ENCODE results near the gene PHACTR4.
"Not testable (repeated sequence)": the region's sequence is repeated elsewhere in the genome, so short reads cannot be mapped to it uniquely, and the experiment has no call there.

Gene PHACTR4

DNA sequence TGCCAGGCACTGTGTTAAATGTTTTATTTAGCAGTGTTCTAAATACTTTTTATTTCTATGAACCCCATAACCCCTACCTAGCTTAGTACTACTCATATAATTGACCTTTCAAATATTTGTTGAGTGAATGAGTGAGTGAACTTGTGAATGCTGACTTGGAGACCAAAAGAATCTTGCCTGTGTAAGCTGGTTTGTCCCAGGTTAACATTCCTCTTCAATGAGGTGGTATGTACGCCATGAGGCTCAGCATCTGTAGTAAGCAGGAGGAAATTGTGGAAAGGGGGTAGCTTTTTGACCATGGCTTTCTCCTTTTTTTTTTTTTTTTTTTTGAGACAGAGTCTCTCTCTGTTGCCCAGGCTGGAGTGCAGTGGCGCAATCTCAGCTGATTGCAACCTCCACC lies 26.1 kb upstream of the PHACTR4 start:
- no CpG with 5 or more reads among the region's 2 CpGs for WGBS (ENCODE audit: extremely low coverage, insufficient coverage, insufficient read length)
- no peaks in the 10 kb centered on the region for H3K27me3 ChIP-seq (ENCODE audit: insufficient read depth, low read length)

DNA sequence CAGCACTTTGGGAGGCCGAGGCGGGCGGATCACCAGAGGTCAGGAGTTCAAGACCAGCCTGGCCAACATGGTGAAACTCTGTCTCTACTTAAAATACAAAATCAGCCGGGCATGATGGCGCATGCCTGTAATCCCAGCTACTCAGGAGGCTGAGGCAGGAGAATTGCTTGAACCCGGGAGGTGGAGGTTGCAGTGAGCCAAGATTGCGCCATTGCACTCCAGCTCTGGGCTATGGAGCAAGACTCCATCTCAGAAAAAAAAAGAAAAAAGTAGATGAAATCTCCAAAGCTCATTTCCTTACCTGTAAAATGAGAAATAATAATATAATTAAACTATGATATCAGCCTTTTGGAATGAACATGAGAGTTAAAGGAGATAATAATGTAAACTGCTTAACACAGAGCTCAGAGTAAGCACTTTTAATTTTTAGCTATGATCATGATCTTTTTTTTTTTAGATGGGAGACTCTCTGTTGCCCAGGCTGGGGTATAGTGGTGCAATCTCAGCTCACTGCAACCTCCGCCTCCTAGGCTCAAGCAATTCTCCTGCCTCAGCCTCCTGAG lies 16.2 kb upstream of the PHACTR4 start:
- H3K23ac ChIP-seq (ENCODE audit: low read length); H3K79me2 ChIP-seq (ENCODE audit: control insufficient read depth, insufficient read depth, low read length, poor library complexity); H3K18ac ChIP-seq (ENCODE audit: low read length); H3K9me3 ChIP-seq (ENCODE audit: insufficient read depth, low read depth, low read length); H4K8ac ChIP-seq (ENCODE audit: low read depth, low read length); H3K4me1 ChIP-seq (ENCODE audit: control insufficient read depth in 1 of 2, insufficient read depth in 2 of 2, low read length in 2 of 2); H3K4ac ChIP-seq (ENCODE audit: low read depth, low read length); H2BK5ac ChIP-seq (ENCODE audit: low read depth, low read length, poor library complexity); H3K27me3 ChIP-seq (ENCODE audit: insufficient read depth, low read length); H3K4me3 ChIP-seq (ENCODE audit: low read depth, low read length); H2BK12ac ChIP-seq (ENCODE audit: low read length); H2AFZ ChIP-seq (ENCODE audit: insufficient read depth, low read length, poor library complexity); H3K79me1 ChIP-seq (ENCODE audit: low read length); H4K12ac ChIP-seq (ENCODE audit: low read depth, low read length); H3K9ac ChIP-seq (ENCODE audit: low read length); H2AK5ac ChIP-seq (ENCODE audit: low read length); H3K36me3 ChIP-seq (ENCODE audit: control insufficient read depth in 1 of 2, insufficient read depth in 2 of 2, low read length in 2 of 2); H3K4me2 ChIP-seq (ENCODE audit: low read length); H3K27ac ChIP-seq (ENCODE audit: low read depth, low read length): not testable (repeated sequence)
- H3K14ac ChIP-seq (ENCODE audit: low read length) = peak overlapping the region; percentile 19
- no CpG with 5 or more reads among the region's 8 CpGs for WGBS (ENCODE audit: extremely low coverage, insufficient coverage, insufficient read length)
- peak overlapping the region; percentile 24 for H2BK120ac ChIP-seq (ENCODE audit: insufficient read depth, low read length, poor library complexity)
- peak overlapping the region; percentile 11 for H4K91ac ChIP-seq (ENCODE audit: low read depth, low read length)
- peak in 1 of 2 donors; percentile 41 for DNase-seq

More for the DNA sequence above, 26.1 kb upstream of the PHACTR4 start:
- peaks cover 0 to 3% of the 10 kb centered on the region in 2 experiments for H3K4me1 ChIP-seq (ENCODE audit: control insufficient read depth in 1 of 2, insufficient read depth in 2 of 2, low read length in 2 of 2)
- no peak overlapping the region for H3K4me2 ChIP-seq (ENCODE audit: low read length)
- H3K79me1 ChIP-seq (ENCODE audit: low read length) = peaks cover 3% of the 10 kb centered on the region
- no peak overlapping the region for H2BK120ac ChIP-seq (ENCODE audit: insufficient read depth, low read length, poor library complexity)
- H3K36me3 ChIP-seq (ENCODE audit: control insufficient read depth in 1 of 2, insufficient read depth in 2 of 2, low read length in 2 of 2) = no peaks in the 10 kb centered on the region
- no peak overlapping the region for H4K8ac ChIP-seq (ENCODE audit: low read depth, low read length)
- no peaks in the 10 kb centered on the region for H3K9me3 ChIP-seq (ENCODE audit: insufficient read depth, low read depth, low read length)
- H2AFZ ChIP-seq (ENCODE audit: insufficient read depth, low read length, poor library complexity) = no peak overlapping the region
- H2BK5ac ChIP-seq (ENCODE audit: low read depth, low read length, poor library complexity) = no peak overlapping the region
- DNase-seq = peak; percentile 79 to 93
- H2BK12ac ChIP-seq (ENCODE audit: low read length) = no peak overlapping the region
- H3K14ac ChIP-seq (ENCODE audit: low read length) = no peak overlapping the region
- no peak overlapping the region for H3K9ac ChIP-seq (ENCODE audit: low read length)
- H3K27ac ChIP-seq (ENCODE audit: low read depth, low read length) = no peak overlapping the region
- H2AK5ac ChIP-seq (ENCODE audit: low read length) = no peak overlapping the region
- H3K79me2 ChIP-seq (ENCODE audit: control insufficient read depth, insufficient read depth, low read length, poor library complexity) = no peaks in the 10 kb centered on the region
- H4K91ac ChIP-seq (ENCODE audit: low read depth, low read length) = no peak overlapping the region
- H4K12ac ChIP-seq (ENCODE audit: low read depth, low read length) = no peak overlapping the region
- H3K4me3 ChIP-seq (ENCODE audit: low read depth, low read length) = no peak overlapping the region
- H3K4ac ChIP-seq (ENCODE audit: low read depth, low read length) = no peak overlapping the region
- H3K18ac ChIP-seq (ENCODE audit: low read length) = no peak overlapping the region
- no peak overlapping the region for H3K23ac ChIP-seq (ENCODE audit: low read length)

GRCh38 chr1:28354121-28354520 lies 15.4 kb upstream of the PHACTR4 start:
- Histone ChIP-seq H3K9ac (ENCODE audit: low read length) (no peak overlapping the region), H3K79me1 (ENCODE audit: low read length) (peaks cover 6% of the 10 kb centered on the region), H3K23ac (ENCODE audit: low read length) (no peak overlapping the region), H3K4me1 (ENCODE audit: control insufficient read depth in 1 of 2, insufficient read depth in 2 of 2, low read length in 2 of 2) (no peaks in the 10 kb centered on the region), H2BK5ac (ENCODE audit: low read depth, low read length, poor library complexity) (no peak overlapping the region), H3K4ac (ENCODE audit: low read depth, low read length) (no peak overlapping the region), H3K9me3 (ENCODE audit: insufficient read depth, low read depth, low read length) (no peaks in the 10 kb centered on the region), H2BK12ac (ENCODE audit: low read length) (no peak overlapping the region), H2AFZ (ENCODE audit: insufficient read depth, low read length, poor library complexity) (no peak overlapping the region), H3K27ac (ENCODE audit: low read depth, low read length) (no peak overlapping the region), H2AK5ac (ENCODE audit: low read length) (no peak overlapping the region), H3K79me2 (ENCODE audit: control insufficient read depth, insufficient read depth, low read length, poor library complexity) (no peaks in the 10 kb centered on the region), H2BK120ac (ENCODE audit: insufficient read depth, low read length, poor library complexity) (no peak overlapping the region), H3K36me3 (ENCODE audit: control insufficient read depth in 1 of 2, insufficient read depth in 2 of 2, low read length in 2 of 2) (no peaks in the 10 kb centered on the region), H3K4me3 (ENCODE audit: low read depth, low read length) (no peak overlapping the region), H4K91ac (ENCODE audit: low read depth, low read length) (no peak overlapping the region), H4K8ac (ENCODE audit: low read depth, low read length) (no peak overlapping the region), H3K18ac (ENCODE audit: low read length) (no peak overlapping the region), H3K14ac (ENCODE audit: low read length) (no peak overlapping the region), H3K27me3 (ENCODE audit: insufficient read depth, low read length) (no peaks in the 10 kb centered on the region), H3K4me2 (ENCODE audit: low read length) (no peak overlapping the region), H4K12ac (ENCODE audit: low read depth, low read length) (no peak overlapping the region)
- no CpG with 5 or more reads among the region's 3 CpGs for WGBS (ENCODE audit: extremely low coverage, insufficient coverage, insufficient read length)
- DNase-seq = peak; percentile 54 to 92

DNA sequence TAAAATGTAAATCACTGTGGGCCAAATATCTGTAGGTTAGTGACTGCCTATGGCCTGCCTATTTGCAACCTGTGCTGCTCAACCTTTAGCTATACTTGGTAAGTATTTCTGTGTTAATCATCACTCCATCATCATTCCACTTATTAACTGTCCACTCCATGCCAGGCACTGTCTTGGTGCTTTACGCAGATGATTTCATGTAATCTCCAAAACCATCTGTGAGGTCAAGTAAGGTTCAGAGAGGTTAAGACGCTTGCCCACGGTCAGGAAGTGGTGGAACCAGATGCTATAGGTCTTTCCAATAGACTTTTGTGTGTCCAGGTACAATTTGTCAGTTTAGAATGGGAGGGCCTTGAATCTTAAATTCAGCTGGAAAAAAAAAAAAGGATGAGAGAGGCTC lies 10.8 kb upstream of the PHACTR4 start:
- no peak for DNase-seq
- WGBS (ENCODE audit: extremely low coverage, insufficient coverage, insufficient read length) = no CpG with 5 or more reads among the region's 3 CpGs
- Histone ChIP-seq H3K79me2 (ENCODE audit: control insufficient read depth, insufficient read depth, low read length, poor library complexity) (no peaks in the 10 kb centered on the region), H2AFZ (ENCODE audit: insufficient read depth, low read length, poor library complexity) (no peak overlapping the region), H2BK120ac (ENCODE audit: insufficient read depth, low read length, poor library complexity) (no peak overlapping the region), H4K12ac (ENCODE audit: low read depth, low read length) (no peak overlapping the region), H3K23ac (ENCODE audit: low read length) (no peak overlapping the region), H3K4me3 (ENCODE audit: low read depth, low read length) (no peak overlapping the region), H3K9ac (ENCODE audit: low read length) (no peak overlapping the region), H3K4me1 (ENCODE audit: control insufficient read depth in 1 of 2, insufficient read depth in 2 of 2, low read length in 2 of 2) (no peaks in the 10 kb centered on the region), H3K9me3 (ENCODE audit: insufficient read depth, low read depth, low read length) (no peaks in the 10 kb centered on the region), H2AK5ac (ENCODE audit: low read length) (no peak overlapping the region), H3K14ac (ENCODE audit: low read length) (no peak overlapping the region), H3K4ac (ENCODE audit: low read depth, low read length) (no peak overlapping the region), H4K8ac (ENCODE audit: low read depth, low read length) (no peak overlapping the region), H2BK5ac (ENCODE audit: low read depth, low read length, poor library complexity) (no peak overlapping the region), H3K4me2 (ENCODE audit: low read length) (no peak overlapping the region), H2BK12ac (ENCODE audit: low read length) (no peak overlapping the region), H4K91ac (ENCODE audit: low read depth, low read length) (no peak overlapping the region), H3K36me3 (ENCODE audit: control insufficient read depth in 1 of 2, insufficient read depth in 2 of 2, low read length in 2 of 2) (no peaks in the 10 kb centered on the region), H3K79me1 (ENCODE audit: low read length) (no peaks in the 10 kb centered on the region), H3K27me3 (ENCODE audit: insufficient read depth, low read length) (no peaks in the 10 kb centered on the region), H3K18ac (ENCODE audit: low read length) (no peak overlapping the region), H3K27ac (ENCODE audit: low read depth, low read length) (no peak overlapping the region)
